ENCODE measurements around the gene DGKH. TPM values are rescaled to one million over a fixed set of nuclear protein-coding genes. Genes with fewer than 3 reads are reported as not detected.

Gene DGKH
- total and polyA plus RNA-seq, 9 of the 15 experiments (the other 6 are each of a cell fraction or from before 2014, with no cell fraction given) = 0.38 to 4.4 (median 3.1) TPM

GRCh38 chr13:42266473-42266872 is 218.0 kb downstream of the DGKH start:
- FAIRE-seq (no peak), ATAC-seq (no peak), DNase-seq (ENCODE audit: extremely low read depth in 1 of 4, low spot score in 3 of 4) (no peak)
- CTCF ChIA-PET (ENCODE audit: low intra/inter-chr PET ratio) = no interaction called here
- in situ Hi-C loops (cut with MboI) (no loop called here), intact Hi-C loops (cut with micrococcal nuclease) (no loop called here)
- H2AFZ ChIP-seq (ENCODE audit: low read depth, low read length) = peak overlapping the region; percentile 57
- H3K79me2 ChIP-seq (ENCODE audit: control insufficient read depth, insufficient read depth, low read length) = no peaks in the 10 kb centered on the region
- no peak overlapping the region for H3K4me3 ChIP-seq
- BruUV-seq (replicated peaks) = no TSS peak
- POLR2A ChIA-PET = interaction anchor here (1.0 kb wide), 1 partner anchor 36 kb away, joined by 3 read pairs; no protein-coding TSS in a partner anchor
- no peak overlapping the region for H3K4me2 ChIP-seq (ENCODE audit: insufficient read depth, low read length)
- H3K27me3 ChIP-seq (ENCODE audit: control insufficient read depth in 2 of 2, insufficient read depth in 2 of 2, low read length in 2 of 2) = no peaks in the 10 kb centered on the region
- 48% methylated on average over 3 of the region's 3 CpGs for WGBS (ENCODE audit: insufficient coverage, low coverage, missing lambda C conversion rate)
- peaks cover 3% of the 10 kb centered on the region in 2 experiments; a peak in 2 of 5 replicates for H3K4me1 ChIP-seq (replicated peaks in 1 of 2; ENCODE audit: control insufficient read depth in 2 of 2, insufficient read depth in 2 of 2, low read length in 2 of 2)
- no peak overlapping the region for H3K9ac ChIP-seq (ENCODE audit: insufficient read depth in 1 of 2, low read depth in 2 of 2, low read length in 2 of 2)
- no peak overlapping the region for H3K27ac ChIP-seq (ENCODE audit: extremely low read depth, low read depth, low read length)
- H4K20me1 ChIP-seq (replicated peaks; ENCODE audit: control insufficient read depth, insufficient read depth, low read length) = no peaks in the 10 kb centered on the region
- no peaks in the 10 kb centered on the region; the same call in 2 of the 3 replicates for H3K36me3 ChIP-seq (ENCODE audit: control insufficient read depth, insufficient read depth, low read length)
- no peaks in the 10 kb centered on the region for H3K9me1 ChIP-seq (ENCODE audit: control insufficient read depth, insufficient read depth, low read length)
- H3K9me3 ChIP-seq (replicated peaks; ENCODE audit: control insufficient read depth, insufficient read depth, low read depth, low read length) = peaks cover 17% of the 10 kb centered on the region
- TF ChIP-seq RFX7 (CRISPR knock-in tag; IDR thresholded peaks at IDR 0.05) (no peak), ZNF518B (CRISPR knock-in tag; IDR thresholded peaks at IDR 0.05) (no peak), TFE3 (CRISPR knock-in tag; IDR thresholded peaks at IDR 0.05) (no peak), SAFB (IDR thresholded peaks at IDR 0.05; ENCODE audit: borderline replicate concordance, low read depth, low read length) (no peak), GABPA (tag; conservative IDR thresholded peaks at IDR 0.05; ENCODE audit: low read depth) (no peak), RNF219 (CRISPR knock-in tag; IDR thresholded peaks at IDR 0.05) (no peak), RREB1 (CRISPR knock-in tag; IDR thresholded peaks at IDR 0.05) (no peak), ESRRB (CRISPR knock-in tag; IDR thresholded peaks at IDR 0.05; ENCODE audit: borderline replicate concordance) (no peak), RFX5 (IDR thresholded peaks at IDR 0.05; ENCODE audit: low read depth, low read length) (no peak)

All from K562 (cell line).